Endodermal cell (in vitro differentiated cells): ENCODE data around the gene TALDO1. TPM values are rescaled to one million over a fixed set of nuclear protein-coding genes. Genes with fewer than 3 reads are reported as not detected.

Experiments used
- DNase-seq: peaks from one replicate; pipeline ENCODE4 v3.0.0-alpha.2; 2017
- H3K27ac ChIP-seq: 2 replicates; pipeline ENCODE4 v1.5.1; 2013; ENCODE audit warnings: mild to moderate bottlenecking, low read depth, low read length, moderate library complexity
- H3K27me3 ChIP-seq: 2 replicates; pipeline ENCODE4 v1.6.1; 2013; ENCODE audit warnings: mild to moderate bottlenecking, low read length, moderate library complexity; ENCODE audit not compliant: insufficient read depth, control insufficient read depth, poor library complexity, severe bottlenecking
- H3K36me3 ChIP-seq: 2 replicates; pipeline ENCODE4 v1.7.0; 2013; ENCODE audit warnings: mild to moderate bottlenecking, low read length, moderate library complexity; ENCODE audit not compliant: control insufficient read depth, insufficient read depth
- H3K4me1 ChIP-seq: one replicate; pipeline ENCODE4 v1.7.0; 2013; ENCODE audit warnings: low read length; ENCODE audit not compliant: control insufficient read depth, insufficient read depth
- H3K4me3 ChIP-seq: 2 replicates; pipeline ENCODE4 v1.5.1; 2013; ENCODE audit warnings: mild to moderate bottlenecking, low read length, moderate library complexity
- H3K9ac ChIP-seq: 2 replicates; pipeline ENCODE4 v1.6.1; 2013; ENCODE audit warnings: mild to moderate bottlenecking, low read length, moderate library complexity; ENCODE audit not compliant: poor library complexity, severe bottlenecking; ENCODE audit errors: extremely low read depth
- H3K9me3 ChIP-seq: 2 replicates; pipeline ENCODE4 v1.6.1; 2013; ENCODE audit warnings: mild to moderate bottlenecking, low read length, moderate library complexity; ENCODE audit not compliant: control insufficient read depth
- H3K27ac Mint-ChIP-seq: 2 replicates; pipeline ENCODE4 v1.8.0; 2020; ENCODE audit warnings: mixed read lengths
- H3K27me3 Mint-ChIP-seq: 2 replicates; pipeline ENCODE4 v1.8.0; 2021; ENCODE audit warnings: mild to moderate bottlenecking, mixed read lengths; ENCODE audit not compliant: insufficient read depth
- H3K36me3 Mint-ChIP-seq: 2 replicates; pipeline ENCODE4 v1.8.0; 2020; ENCODE audit warnings: low read depth, mixed read lengths
- H3K4me1 Mint-ChIP-seq: 2 replicates; pipeline ENCODE4 v1.8.0; 2020; ENCODE audit warnings: mixed read lengths
- H3K4me3 Mint-ChIP-seq: 2 replicates; pipeline ENCODE4 v1.8.0; 2020; ENCODE audit warnings: mild to moderate bottlenecking, moderate library complexity, mixed read lengths
- H3K9me3 Mint-ChIP-seq: 2 replicates; pipeline ENCODE4 v1.8.0; 2020; ENCODE audit warnings: mild to moderate bottlenecking, mixed read lengths
- CTCF ChIP-seq: fragments of 200-600 bp; sonication (generic); conservative IDR thresholded peaks from 2 replicates; pipeline ENCODE4 v1.5.0; 2021; ENCODE audit warnings: antibody characterized with exemption, mild to moderate bottlenecking
- WGBS, 2 experiments: methylation state at CpG; one replicate each; pipeline versions ENCODE4 v1.1.5 to v1.1.7; 2013; ENCODE audit warnings: missing lambda C conversion rate in 2 of 2, mixed read lengths in 1 of 2; ENCODE audit not compliant: insufficient coverage in 1 of 2, insufficient read length in 1 of 2; 5-methylcytosine and 5-hydroxymethylcytosine counted together
- total RNA-seq, 2 donors: library from RNA; stranded (reverse); fragmentation: NEBNext Ultra II Directional in 1 of 2; extraction: Animal tissue kit (Norgen Biotek cat#: 25700) in 1 of 2; gene quantifications; 2 replicates in 1 of 2; 3 replicates in 1 of 2; pipeline ENCODE4 v1.2.1, GENCODE V29; 2021

Gene TALDO1
- total RNA-seq, 2 donors from 2014 or later = 177 to 221 TPM

GRCh38 chr11:770642-771616 is 23.7 kb downstream of the TALDO1 start:
- Histone ChIP-seq H3K27ac (no peak overlapping the region), H3K4me1 (peaks cover 5% of the 10 kb centered on the region), H3K4me3 (no peak overlapping the region), H3K9me3 (no peaks in the 10 kb centered on the region), H3K27me3 (no peaks in the 10 kb centered on the region), H3K9ac (no peak overlapping the region), H3K36me3 (peaks cover 35% of the 10 kb centered on the region)
- DNase-seq = no peak
- Mint-ChIP-seq H3K4me3 (no peak overlapping the region), H3K36me3 (peaks cover 34% of the 10 kb centered on the region), H3K27ac (no peak overlapping the region), H3K9me3 (no peaks in the 10 kb centered on the region), H3K4me1 (peaks cover 5% of the 10 kb centered on the region), H3K27me3 (no peaks in the 10 kb centered on the region)
- TF ChIP-seq CTCF = no peak
- WGBS, 2 experiments = 95 to 98% methylated on average over 23 to 32 of the region's 32 CpGs

- Histone ChIP-seq H3K9ac (no peak overlapping the region), H3K27me3 (no peaks in the 10 kb centered on the region), H3K36me3 (peaks cover 33% of the 10 kb centered on the region), H3K9me3 (no peaks in the 10 kb centered on the region), H3K27ac (no peak overlapping the region), H3K4me3 (no peak overlapping the region), H3K4me1 (peaks cover 5% of the 10 kb centered on the region)
- Mint-ChIP-seq H3K4me1 (peaks cover 8% of the 10 kb centered on the region), H3K4me3 (no peak overlapping the region), H3K27ac (no peak overlapping the region), H3K27me3 (no peaks in the 10 kb centered on the region), H3K36me3 (peaks cover 29% of the 10 kb centered on the region), H3K9me3 (no peaks in the 10 kb centered on the region)
- WGBS, 2 experiments = 86 to 88% methylated on average over 9 to 15 of the region's 15 CpGs
- no peak for DNase-seq
- TF ChIP-seq CTCF = no peak
Measured at GRCh38 chr11:771617-772204, 24.4 kb downstream of the TALDO1 start.

GRCh38 chr11:772429-773390 is 25.4 kb downstream of the TALDO1 start:
- no peak overlapping the region for H3K9ac ChIP-seq
- no peak overlapping the region for H3K27ac Mint-ChIP-seq
- DNase-seq = no peak

More at GRCh38 chr11:772429-773390, 25.4 kb downstream of the TALDO1 start:
- no peaks in the 10 kb centered on the region for H3K9me3 Mint-ChIP-seq
- no peak for TF ChIP-seq CTCF
- peaks cover 8% of the 10 kb centered on the region for H3K4me1 Mint-ChIP-seq
- H3K27ac ChIP-seq = peak overlapping the region; percentile 72
- peaks cover 28% of the 10 kb centered on the region for H3K36me3 ChIP-seq
- H3K4me3 Mint-ChIP-seq = no peak overlapping the region
- no peak overlapping the region for H3K4me3 ChIP-seq
- no peaks in the 10 kb centered on the region for H3K9me3 ChIP-seq
- WGBS, 2 experiments = 90 to 92% methylated on average over 27 to 34 of the region's 34 CpGs
- H3K36me3 Mint-ChIP-seq = peaks cover 21% of the 10 kb centered on the region
- H3K4me1 ChIP-seq = peaks cover 5% of the 10 kb centered on the region
- no peaks in the 10 kb centered on the region for H3K27me3 ChIP-seq
- no peaks in the 10 kb centered on the region for H3K27me3 Mint-ChIP-seq
